ENCODE results near the gene GGN.

- TF ChIP-seq EZH2 (IDR thresholded peaks at IDR 0.05; ENCODE audit: insufficient read depth, poor library complexity, severe bottlenecking) (no peak), EZH2phosphoT487 (IDR thresholded peaks at IDR 0.05; ENCODE audit: insufficient read depth, low read depth) (no peak)
Observed at GRCh38 chr19:38412961-38413360, 25.1 kb upstream of the GGN start.
